GM12878 (cell line): ENCODE measurements around the gene ATP13A2. TPM values are rescaled to one million over a fixed set of nuclear protein-coding genes. Genes with fewer than 3 reads are reported as not detected.

Source experiments
- E2F8 ChIP-seq: fragments of 450-650 bp; IDR thresholded peaks from 2 replicates; pipeline ENCODE4 v1.6.1; 2018; ENCODE audit warnings: mild to moderate bottlenecking, low read depth, moderate library complexity; ENCODE audit not compliant: partially characterized antibody
- EGR1 ChIP-seq, 2 experiments: IDR thresholded peaks; 1 replicate in 1 of 2; 2 replicates in 1 of 2; pipeline ENCODE4 v1.6.1; 2011 to 2012; ENCODE audit warnings: low read depth in 2 of 2, low read length in 2 of 2, borderline replicate concordance in 1 of 2, mild to moderate bottlenecking in 1 of 2, moderate library complexity in 1 of 2
- NBN ChIP-seq: fragments of 450-650 bp; IDR thresholded peaks from 2 replicates; pipeline ENCODE4 v1.6.1; 2016
- NFYA ChIP-seq: IDR thresholded peaks from 2 replicates; pipeline ENCODE4 v1.6.1; 2011; ENCODE audit warnings: low read depth, mild to moderate bottlenecking, low read length, improper control_type of control experiment, borderline replicate concordance
- PAX5 ChIP-seq: IDR thresholded peaks from 2 replicates; pipeline ENCODE4 v1.6.1; 2011; ENCODE audit warnings: low read depth, low read length, borderline replicate concordance
- POLR2AphosphoS5 ChIP-seq: IDR thresholded peaks from 2 replicates; pipeline ENCODE4 v1.6.1; 2011; ENCODE audit warnings: mild to moderate bottlenecking, low read length, inconsistent platforms
- RELA ChIP-seq: fragments of 450-650 bp; IDR thresholded peaks from 2 replicates; pipeline ENCODE4 v1.8.0; 2014; ENCODE audit warnings: borderline replicate concordance; ENCODE audit not compliant: partially characterized antibody
- RELB ChIP-seq: fragments of 450-650 bp; IDR thresholded peaks from 2 replicates; pipeline ENCODE4 v1.6.1; 2017; ENCODE audit warnings: low read depth, mild to moderate bottlenecking, moderate library complexity
- SKIL ChIP-seq: fragments of 450-650 bp; IDR thresholded peaks from 2 replicates; pipeline ENCODE4 v1.6.1; 2017; ENCODE audit warnings: mild to moderate bottlenecking, low read depth, inconsistent platforms; ENCODE audit not compliant: poor library complexity, severe bottlenecking
- SREBF1 ChIP-seq: IDR thresholded peaks from 2 replicates; pipeline ENCODE4 v1.6.1; 2012; ENCODE audit warnings: mild to moderate bottlenecking, low read length
- TCF12 ChIP-seq: IDR thresholded peaks from 2 replicates; pipeline ENCODE4 v1.6.1; 2011; ENCODE audit warnings: low read depth, mild to moderate bottlenecking, low read length
- USF1 ChIP-seq: IDR thresholded peaks from 2 replicates; pipeline ENCODE4 v1.6.1; 2011; ENCODE audit warnings: borderline replicate concordance, low read depth, mild to moderate bottlenecking, moderate library complexity, mixed read lengths, low read length; ENCODE audit not compliant: insufficient read depth; ENCODE audit errors: extremely low read length
- ZNF384 ChIP-seq: IDR thresholded peaks from 2 replicates; pipeline ENCODE4 v1.6.1; 2012; ENCODE audit warnings: low read depth, mild to moderate bottlenecking, low read length, improper control_type of control experiment, borderline replicate concordance
- ZZZ3 ChIP-seq: IDR thresholded peaks from 2 replicates; pipeline ENCODE4 v1.6.1; 2011; ENCODE audit warnings: low read depth; ENCODE audit not compliant: control insufficient read depth, insufficient read length
- polyA plus RNA-seq, 11 experiments: library from polyadenylated mRNA; depleted of rRNA in 4 of 11; unstranded in 6 of 11; stranded (reverse) in 5 of 11; fragments of >200 nt; fragmentation: Nextera tagmentation in 4 of 11; fragmentation: Illumina TruSeq in 1 of 11; extraction: Ambion mirVana in 4 of 11; extraction: Trizol in 1 of 11; gene quantifications; 1 replicate in 1 of 11; 2 replicates in 10 of 11; pipeline versions ENCODE4 v1.2.1 to v1.2.3, GENCODE V29; 2011 to 2016; ENCODE audit warnings: inconsistent platforms in 2 of 11, missing spikeins in 2 of 11, low read depth in 1 of 11
- total RNA-seq, 4 experiments: library from RNA; depleted of rRNA in 3 of 4; stranded (reverse); fragments of >200 nt in 3 of 4; fragmentation: Illumina TruSeq in 1 of 4; extraction: Trizol in 1 of 4; gene quantifications; 2 replicates each; pipeline versions ENCODE4 v1.2.1 to v1.2.3, GENCODE V29; 2013 to 2021

The ATP13A2 gene
- total and polyA plus RNA-seq, 10 of the 15 experiments (the other 5 are each of a cell fraction or from before 2014, with no cell fraction given), result 0.24 to 30.5 (median 8.0) TPM

GRCh38 chr1:16989676-16990391, 21.9 kb downstream of the ATP13A2 start (continued):
- no peak for TF ChIP-seq TCF12
- TF ChIP-seq PAX5, result no peak
- no peak for TF ChIP-seq RELA
- no peak for TF ChIP-seq E2F8
- no peak for TF ChIP-seq SKIL
- no peak for TF ChIP-seq ZNF384
- TF ChIP-seq NBN, result no peak
- no peak for TF ChIP-seq POLR2AphosphoS5
- no peak for TF ChIP-seq NFYA
- TF ChIP-seq ZZZ3, result no peak
- TF ChIP-seq RELB, result no peak
- no peak for TF ChIP-seq USF1
- TF ChIP-seq EGR1 (IDR thresholded peaks at IDR 0.05; ENCODE audit: borderline replicate concordance in 1 of 2, low read depth in 2 of 2, low read length in 2 of 2), result no peak
- no peak for TF ChIP-seq SREBF1
